Caco-2 (cell line): ENCODE measurements around the gene HERC2. TPM values are rescaled to one million over a fixed set of nuclear protein-coding genes. Genes with fewer than 3 reads are reported as not detected.
A peak's percentile ranks its signal among the peaks of the same experiment; 100 is the strongest.

Experiments used
- BruUV-seq: library from RNA; stranded (reverse); fragments of 400-500 nt; replicated peaks from 2 replicates; lab custom pipeline; 2021; lab: Mats Ljungman, UMichigan
- CTCF ChIA-PET: fragments of 300-600 bp; sonication (Branson Sonifier 250); formaldehyde crosslinking; loops from one replicate; lab custom pipeline; 2022; ENCODE audit warnings: antibody characterized with exemption; lab: Charles Lee
- POLR2A ChIA-PET: fragments of 300-600 bp; sonication (Branson Sonifier 250); formaldehyde crosslinking; loops from one replicate; lab custom pipeline; 2022; ENCODE audit warnings: antibody characterized with exemption; lab: Charles Lee
- DNase-seq, 2 experiments: peaks; one replicate each; pipeline versions ENCODE4 v3.0.0 to v3.0.0-alpha.2; 2020 to 2022
- H3K27me3 ChIP-seq: replicated peaks from 2 replicates; pipeline ENCODE4 v1.6.0; 2011; ENCODE audit warnings: low read length; ENCODE audit not compliant: control insufficient read depth, insufficient read depth
- H3K36me3 ChIP-seq: 2 replicates; pipeline ENCODE4 v1.5.1; 2011; ENCODE audit warnings: low read length; ENCODE audit not compliant: control insufficient read depth, insufficient read depth
- H3K4me1 ChIP-seq: fragments of 250-450 bp; sonication (Bioruptor Pico); 2 replicates; pipeline ENCODE4 v1.5.1; 2020; ENCODE audit warnings: mild to moderate bottlenecking
- H3K4me3 ChIP-seq: 2 replicates; pipeline ENCODE4 v1.5.1; 2011; ENCODE audit warnings: low read depth, mild to moderate bottlenecking, control low read depth, low read length
- H3K9me3 ChIP-seq: fragments of 250-450 bp; sonication (Bioruptor Pico); 2 replicates; pipeline ENCODE4 v1.5.1; 2020; ENCODE audit warnings: mild to moderate bottlenecking, moderate library complexity
- H3K27ac Mint-ChIP-seq: one replicate; pipeline ENCODE4 v1.8.0; 2022; ENCODE audit warnings: mixed read lengths; ENCODE audit not compliant: unreplicated experiment
- H3K27me3 Mint-ChIP-seq: one replicate; pipeline ENCODE4 v1.8.0; 2022; ENCODE audit warnings: mixed read lengths; ENCODE audit not compliant: insufficient read depth, unreplicated experiment
- H3K36me3 Mint-ChIP-seq: one replicate; pipeline ENCODE4 v1.8.0; 2022; ENCODE audit warnings: mild to moderate bottlenecking, mixed read lengths; ENCODE audit not compliant: insufficient read depth, unreplicated experiment
- H3K4me1 Mint-ChIP-seq: one replicate; pipeline ENCODE4 v1.8.0; 2022; ENCODE audit warnings: low read depth, mixed read lengths; ENCODE audit not compliant: unreplicated experiment
- H3K4me3 Mint-ChIP-seq: one replicate; pipeline ENCODE4 v1.8.0; 2022; ENCODE audit warnings: mild to moderate bottlenecking, moderate library complexity, mixed read lengths; ENCODE audit not compliant: unreplicated experiment
- H3K9me3 Mint-ChIP-seq: one replicate; pipeline ENCODE4 v1.8.0; 2022; ENCODE audit warnings: mixed read lengths; ENCODE audit not compliant: unreplicated experiment
- intact Hi-C: fragments of 100-400 bp; cut with micrococcal nuclease; formaldehyde crosslinking; loops from one replicate; pipeline ENCODE4 v1.10.0; 2022; ENCODE audit not compliant: unreplicated experiment
- total RNA-seq: library from RNA; stranded (reverse); gene quantifications from 2 replicates; pipeline ENCODE4 v1.2.3, GENCODE V29; 2022
- TF ChIP-seq, protein P1 (sequence below), 2 experiments: fragments of 200-600 bp in 1 of 2; IDR thresholded peaks; 1 replicate in 1 of 2; 2 replicates in 1 of 2; pipeline versions ENCODE4 v1.5.1 to v1.8.0; 2011 to 2022; ENCODE audit warnings: antibody characterized with exemption in 1 of 2, control low read depth in 1 of 2, inconsistent platforms in 1 of 2, low read depth in 1 of 2, low read length in 1 of 2, mild to moderate bottlenecking in 1 of 2, moderate library complexity in 1 of 2; ENCODE audit not compliant: insufficient read depth in 1 of 2, severe bottlenecking in 1 of 2, unreplicated experiment in 1 of 2

HERC2 gene
- total RNA-seq, 1 experiment from 2014 or later: 76.9 TPM

DNA sequence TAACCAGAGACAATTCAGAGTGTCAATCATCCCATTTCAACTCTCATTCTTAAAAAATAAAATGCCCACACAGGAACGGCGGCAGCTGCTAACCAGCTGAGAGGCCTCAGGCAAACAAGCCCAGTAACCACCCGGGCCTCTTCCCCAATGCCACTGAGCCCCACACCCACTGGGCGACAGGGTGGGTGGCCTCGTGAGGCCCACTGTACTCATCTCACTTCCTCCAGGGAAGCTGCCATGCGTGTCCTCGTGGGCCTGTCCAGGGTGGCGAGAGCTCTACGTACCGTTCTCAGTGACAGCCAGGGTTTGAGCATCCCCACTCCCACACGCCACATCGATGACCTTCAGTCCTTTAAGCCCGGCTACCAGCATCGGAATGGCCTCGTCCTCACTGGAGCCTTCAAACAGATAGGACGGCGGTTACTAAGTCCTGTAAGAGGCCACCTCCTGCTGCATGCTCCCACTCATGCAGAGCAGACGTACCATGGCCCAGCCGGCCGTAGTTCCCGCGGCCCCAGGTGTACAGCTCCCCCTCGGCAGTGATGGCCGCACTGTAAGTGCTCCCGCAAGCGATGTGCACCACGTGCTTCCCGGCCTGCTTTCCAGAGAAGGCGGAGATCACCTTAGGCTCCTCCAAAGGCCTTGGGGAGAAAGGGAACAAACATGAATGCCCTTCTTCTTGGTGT lies 56.5 kb downstream of the HERC2 start:
- no TSS peak for BruUV-seq
- H3K4me3 Mint-ChIP-seq: no peak overlapping the region

DNA sequence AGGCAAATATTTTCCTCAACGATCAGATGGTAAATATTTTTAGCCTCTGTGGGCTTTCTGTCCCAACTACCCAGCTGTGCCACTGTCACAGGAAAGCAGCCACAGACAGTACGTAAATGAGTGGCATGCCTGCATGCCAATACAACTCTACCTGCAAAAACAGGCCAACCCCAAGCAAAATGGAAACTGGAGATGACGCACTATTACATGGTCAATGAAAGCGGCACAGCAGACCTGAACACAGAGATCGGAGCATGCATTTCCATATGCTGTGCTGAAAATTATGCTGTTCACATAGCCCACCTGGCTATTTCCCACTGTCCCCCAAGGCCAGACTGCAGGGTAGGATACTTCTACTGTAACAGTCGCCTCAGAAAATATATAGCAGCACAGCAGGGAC lies 57.8 kb downstream of the HERC2 start:
- H3K27ac Mint-ChIP-seq: no peak overlapping the region
- TF ChIP-seq, protein P1, sequence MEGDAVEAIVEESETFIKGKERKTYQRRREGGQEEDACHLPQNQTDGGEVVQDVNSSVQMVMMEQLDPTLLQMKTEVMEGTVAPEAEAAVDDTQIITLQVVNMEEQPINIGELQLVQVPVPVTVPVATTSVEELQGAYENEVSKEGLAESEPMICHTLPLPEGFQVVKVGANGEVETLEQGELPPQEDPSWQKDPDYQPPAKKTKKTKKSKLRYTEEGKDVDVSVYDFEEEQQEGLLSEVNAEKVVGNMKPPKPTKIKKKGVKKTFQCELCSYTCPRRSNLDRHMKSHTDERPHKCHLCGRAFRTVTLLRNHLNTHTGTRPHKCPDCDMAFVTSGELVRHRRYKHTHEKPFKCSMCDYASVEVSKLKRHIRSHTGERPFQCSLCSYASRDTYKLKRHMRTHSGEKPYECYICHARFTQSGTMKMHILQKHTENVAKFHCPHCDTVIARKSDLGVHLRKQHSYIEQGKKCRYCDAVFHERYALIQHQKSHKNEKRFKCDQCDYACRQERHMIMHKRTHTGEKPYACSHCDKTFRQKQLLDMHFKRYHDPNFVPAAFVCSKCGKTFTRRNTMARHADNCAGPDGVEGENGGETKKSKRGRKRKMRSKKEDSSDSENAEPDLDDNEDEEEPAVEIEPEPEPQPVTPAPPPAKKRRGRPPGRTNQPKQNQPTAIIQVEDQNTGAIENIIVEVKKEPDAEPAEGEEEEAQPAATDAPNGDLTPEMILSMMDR (IDR thresholded peaks at IDR 0.05; ENCODE audit: insufficient read depth in 1 of 2, low read depth in 1 of 2, low read length in 1 of 2, severe bottlenecking in 1 of 2, unreplicated experiment in 1 of 2): no peak
- H3K36me3 ChIP-seq: no peaks in the 10 kb centered on the region; the same call in 1 of the 2 replicates
- no peaks in the 10 kb centered on the region for H3K4me1 Mint-ChIP-seq
- H3K9me3 Mint-ChIP-seq: no peaks in the 10 kb centered on the region
- ChIA-PET POLR2A (no interaction called here), CTCF (no interaction called here)
- peaks cover 64% of the 10 kb centered on the region for H3K36me3 Mint-ChIP-seq
- H3K4me3 Mint-ChIP-seq: no peak overlapping the region
- no peak for DNase-seq
- H3K27me3 ChIP-seq: no peaks in the 10 kb centered on the region
- no peaks in the 10 kb centered on the region for H3K9me3 ChIP-seq
- BruUV-seq: no TSS peak
- no peaks in the 10 kb centered on the region for H3K27me3 Mint-ChIP-seq
- no peak overlapping the region for H3K4me3 ChIP-seq
- H3K4me1 ChIP-seq: no peaks in the 10 kb centered on the region
- intact Hi-C loops: no loop called here

More for the DNA sequence above, 56.5 kb downstream of the HERC2 start:
- TF ChIP-seq, protein P1 (IDR thresholded peaks at IDR 0.05; ENCODE audit: insufficient read depth in 1 of 2, low read depth in 1 of 2, low read length in 1 of 2, severe bottlenecking in 1 of 2, unreplicated experiment in 1 of 2): no peak
- intact Hi-C loops: no loop called here
- no peak for DNase-seq
- ChIA-PET POLR2A (no interaction called here), CTCF (no interaction called here)
- Mint-ChIP-seq H3K27ac (no peak overlapping the region), H3K9me3 (no peaks in the 10 kb centered on the region), H3K27me3 (no peaks in the 10 kb centered on the region), H3K36me3 (peaks cover 73% of the 10 kb centered on the region), H3K4me1 (no peaks in the 10 kb centered on the region)
- Histone ChIP-seq H3K27me3 (no peaks in the 10 kb centered on the region), H3K4me3 (no peak overlapping the region), H3K9me3 (no peaks in the 10 kb centered on the region), H3K36me3 (no peaks in the 10 kb centered on the region; the same call in none of the 2 replicates), H3K4me1 (no peaks in the 10 kb centered on the region)

DNA sequence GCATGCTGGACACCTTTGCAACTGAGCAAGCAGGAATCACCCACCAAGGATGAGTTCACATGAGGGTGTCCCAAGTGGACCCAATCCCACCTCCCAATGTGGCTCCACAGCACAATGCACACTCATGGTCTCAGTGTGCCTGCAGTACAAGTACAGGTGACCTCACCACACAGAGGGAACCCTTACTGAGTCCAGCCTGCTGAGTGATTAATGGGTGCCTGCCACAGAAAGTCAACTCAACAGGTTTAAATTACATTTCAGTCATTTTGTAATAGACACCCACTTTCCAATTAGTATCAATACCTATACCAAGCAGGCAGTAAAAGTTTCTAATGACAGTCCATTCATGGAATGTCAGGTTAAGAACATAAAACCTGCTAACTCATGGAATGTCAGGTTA lies 59.5 kb downstream of the HERC2 start:
- CTCF ChIA-PET: no interaction called here

More for the DNA sequence above, 59.5 kb downstream of the HERC2 start:
- TF ChIP-seq, protein P1 (IDR thresholded peaks at IDR 0.05; ENCODE audit: insufficient read depth in 1 of 2, low read depth in 1 of 2, low read length in 1 of 2, severe bottlenecking in 1 of 2, unreplicated experiment in 1 of 2): no peak
- H3K27me3 Mint-ChIP-seq: no peaks in the 10 kb centered on the region
- peaks cover 56% of the 10 kb centered on the region for H3K36me3 Mint-ChIP-seq
- no peaks in the 10 kb centered on the region for H3K4me1 Mint-ChIP-seq
- no peak overlapping the region for H3K4me3 Mint-ChIP-seq
- no peaks in the 10 kb centered on the region for H3K9me3 Mint-ChIP-seq
- no peak for DNase-seq
- BruUV-seq: no TSS peak
- no peak overlapping the region for H3K4me3 ChIP-seq
- intact Hi-C loops: no loop called here
- no peaks in the 10 kb centered on the region for H3K9me3 ChIP-seq
- H3K27me3 ChIP-seq: no peaks in the 10 kb centered on the region
- POLR2A ChIA-PET: no interaction called here
- H3K4me1 ChIP-seq: no peaks in the 10 kb centered on the region
- peak overlapping the region; percentile 13 for H3K27ac Mint-ChIP-seq
- no peaks in the 10 kb centered on the region; the same call in 1 of the 2 replicates for H3K36me3 ChIP-seq
